K562 (cell line): Measurements from ENCODE around the gene POLRMT. TPM values are rescaled to one million over a fixed set of nuclear protein-coding genes. Genes with fewer than 3 reads are reported as not detected.

ENCODE experiments used
- EP400 ChIP-seq: fragments of 450-650 bp; IDR thresholded peaks from 2 replicates; pipeline ENCODE4 v1.6.1; 2017; ENCODE audit warnings: antibody characterized with exemption, mild to moderate bottlenecking, moderate library complexity
- FOXM1 ChIP-seq, 2 experiments: fragments of 450-650 bp in 1 of 2; sonication (generic) in 1 of 2; formaldehyde crosslinking in 1 of 2; IDR thresholded peaks; 2 replicates each; pipeline versions ENCODE4 v1.6.1 to v1.9.0; 2017 to 2022; ENCODE audit warnings: low read depth in 2 of 2, mild to moderate bottlenecking in 2 of 2, missing genetic modification reagents in 1 of 2, moderate library complexity in 1 of 2
- GABPB1 ChIP-seq: sonication (generic); formaldehyde crosslinking; IDR thresholded peaks from 2 replicates; pipeline ENCODE4 v1.8.0; 2022; ENCODE audit warnings: mild to moderate bottlenecking, missing genetic modification reagents
- MIER1 ChIP-seq: fragments of 450-650 bp; IDR thresholded peaks from 2 replicates; pipeline ENCODE4 v1.6.1; 2016; ENCODE audit warnings: antibody characterized with exemption, mild to moderate bottlenecking, low read depth
- PPARD ChIP-seq: fragments of 250-450 bp; sonication (Bioruptor Pico); IDR thresholded peaks from 2 replicates; pipeline ENCODE4 v1.8.0; 2022; ENCODE audit warnings: inconsistent platforms, mild to moderate bottlenecking, moderate library complexity
- RBM14 ChIP-seq: fragments of 200-400 bp; formaldehyde crosslinking; IDR thresholded peaks from 2 replicates; pipeline ENCODE4 v1.6.1; 2018; ENCODE audit warnings: low read depth, mild to moderate bottlenecking, low read length, moderate library complexity, borderline replicate concordance; ENCODE audit not compliant: insufficient read depth
- SMC3 ChIP-seq: conservative IDR thresholded peaks from 2 replicates; pipeline ENCODE4 v1.6.1; 2011; ENCODE audit warnings: low read depth, low read length, improper control_type of control experiment; ENCODE audit not compliant: insufficient read depth
- TRIM25 ChIP-seq: fragments of 450-650 bp; IDR thresholded peaks from 2 replicates; pipeline ENCODE4 v1.7.0; 2016; ENCODE audit warnings: borderline replicate concordance
- USF2 ChIP-seq: sonication (generic); formaldehyde crosslinking; IDR thresholded peaks from 2 replicates; pipeline ENCODE4 v1.5.0; 2020; ENCODE audit warnings: missing genetic modification reagents
- ZC3H4 ChIP-seq: sonication (generic); formaldehyde crosslinking; IDR thresholded peaks from 2 replicates; pipeline ENCODE4 v1.9.0; 2021; ENCODE audit warnings: missing genetic modification reagents, borderline replicate concordance
- polyA plus RNA-seq, 8 experiments: library from polyadenylated mRNA; depleted of rRNA in 4 of 8; stranded (reverse) in 5 of 8; unstranded in 3 of 8; fragments of >200 nt; fragmentation: Nextera tagmentation in 2 of 8; fragmentation: Illumina TruSeq in 1 of 8; extraction: Ambion mirVana in 2 of 8; extraction: Trizol in 1 of 8; gene quantifications; 2 replicates each; pipeline versions ENCODE4 v1.2.1 to v1.2.3, GENCODE V29; 2011 to 2014; ENCODE audit warnings: inconsistent platforms in 1 of 8, missing spikeins in 1 of 8
- total RNA-seq, 7 experiments: library from RNA; depleted of rRNA in 6 of 7; stranded (reverse); fragments of >200 nt in 6 of 7; fragmentation: Illumina TruSeq in 2 of 7; extraction: Trizol in 2 of 7; gene quantifications; 2 replicates each; pipeline versions ENCODE4 v1.2.1 to v1.2.3, GENCODE V29; 2011 to 2021; ENCODE audit warnings: low replicate concordance in 1 of 7
- TF ChIP-seq, protein P1 (sequence below): sonication (generic); formaldehyde crosslinking; IDR thresholded peaks from 2 replicates; pipeline ENCODE4 v1.8.0; 2022; ENCODE audit warnings: mild to moderate bottlenecking, missing genetic modification reagents, borderline replicate concordance
- TF ChIP-seq, protein P2 (sequence below): fragments of 250-450 bp; sonication (Bioruptor Pico); IDR thresholded peaks from 2 replicates; pipeline ENCODE4 v1.5.0; 2021; ENCODE audit warnings: mild to moderate bottlenecking, moderate library complexity
- TF ChIP-seq, protein P3 (sequence below): fragments of 450-650 bp; IDR thresholded peaks from 2 replicates; pipeline ENCODE4 v1.6.1; 2018; ENCODE audit not compliant: partially characterized antibody

The POLRMT gene
- total and polyA plus RNA-seq, 9 of the 15 experiments (the other 6 are each of a cell fraction or from before 2014, with no cell fraction given): 30.3 to 144 (median 68.0) TPM

GRCh38 chr19:591099-591958 lies 42.0 kb downstream of the POLRMT start (continued):
- peak; percentile 15; the same call in 1 of the 2 replicates for TF ChIP-seq USF2 (CRISPR knock-in tag)
- no peak for TF ChIP-seq SMC3
- TF ChIP-seq MIER1: peak; percentile 96
- TF ChIP-seq RBM14: no peak
- TF ChIP-seq GABPB1 (CRISPR knock-in tag): peak; percentile 58
- TF ChIP-seq, protein P1, sequence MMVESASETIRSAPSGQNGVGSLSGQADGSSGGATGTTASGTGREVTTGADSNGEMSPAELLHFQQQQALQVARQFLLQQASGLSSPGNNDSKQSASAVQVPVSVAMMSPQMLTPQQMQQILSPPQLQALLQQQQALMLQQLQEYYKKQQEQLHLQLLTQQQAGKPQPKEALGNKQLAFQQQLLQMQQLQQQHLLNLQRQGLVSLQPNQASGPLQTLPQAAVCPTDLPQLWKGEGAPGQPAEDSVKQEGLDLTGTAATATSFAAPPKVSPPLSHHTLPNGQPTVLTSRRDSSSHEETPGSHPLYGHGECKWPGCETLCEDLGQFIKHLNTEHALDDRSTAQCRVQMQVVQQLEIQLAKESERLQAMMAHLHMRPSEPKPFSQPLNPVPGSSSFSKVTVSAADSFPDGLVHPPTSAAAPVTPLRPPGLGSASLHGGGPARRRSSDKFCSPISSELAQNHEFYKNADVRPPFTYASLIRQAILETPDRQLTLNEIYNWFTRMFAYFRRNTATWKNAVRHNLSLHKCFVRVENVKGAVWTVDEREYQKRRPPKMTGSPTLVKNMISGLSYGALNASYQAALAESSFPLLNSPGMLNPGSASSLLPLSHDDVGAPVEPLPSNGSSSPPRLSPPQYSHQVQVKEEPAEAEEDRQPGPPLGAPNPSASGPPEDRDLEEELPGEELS (CRISPR knock-in tag): no peak
- TF ChIP-seq, protein P2, sequence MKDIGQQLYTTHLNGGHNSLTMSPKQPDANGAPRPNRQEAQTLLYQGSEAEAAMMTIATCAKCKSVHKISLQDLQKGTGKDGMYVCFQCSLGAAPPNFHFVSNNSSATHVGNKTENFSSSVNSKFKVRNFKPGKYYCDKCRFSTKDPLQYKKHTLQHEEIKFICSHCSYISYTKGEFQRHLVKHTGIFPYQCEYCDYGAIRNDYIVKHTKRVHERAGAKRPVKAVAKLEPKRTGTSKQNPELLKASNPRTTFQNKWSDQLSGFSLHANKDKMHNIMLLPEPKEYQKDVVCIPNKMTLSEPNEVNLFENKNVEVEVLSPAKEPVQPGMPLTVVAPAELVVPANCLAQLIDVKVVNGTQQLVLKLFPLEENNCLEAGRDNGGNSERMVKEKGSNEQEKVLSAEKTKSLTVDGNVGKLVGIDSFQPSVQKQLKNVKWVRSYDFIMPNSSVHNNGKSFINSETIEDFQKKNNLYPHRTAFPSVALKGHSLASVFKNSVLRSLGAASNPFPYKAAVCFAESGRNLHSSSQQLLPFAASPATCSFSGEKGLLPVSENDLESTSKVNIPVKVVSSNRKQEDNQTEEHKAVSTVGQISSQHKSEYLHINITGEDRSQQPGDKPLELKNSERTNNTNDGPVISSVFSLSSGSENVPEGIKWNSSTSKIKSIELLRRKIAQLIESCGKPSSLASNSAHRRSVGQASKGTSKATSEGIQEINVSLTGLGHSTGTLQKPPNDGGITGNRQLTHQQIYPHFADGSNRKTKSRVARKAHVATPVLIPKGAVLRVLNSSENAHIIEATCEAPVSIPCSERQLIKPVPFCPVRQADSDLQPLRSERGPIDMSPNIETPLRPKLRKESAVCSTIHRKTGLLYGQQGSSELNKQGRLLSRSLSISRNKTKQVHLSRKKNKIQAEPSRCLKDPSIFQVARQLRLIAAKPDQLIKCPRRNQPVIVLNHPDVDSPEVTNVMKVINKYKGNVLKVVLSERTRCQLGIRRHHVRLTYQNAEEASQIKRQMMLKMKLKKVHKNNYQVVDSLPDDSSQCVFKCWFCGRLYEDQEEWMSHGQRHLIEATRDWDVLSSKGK (CRISPR knock-in tag): no peak
- TF ChIP-seq EP400: no peak
- TF ChIP-seq, protein P3, sequence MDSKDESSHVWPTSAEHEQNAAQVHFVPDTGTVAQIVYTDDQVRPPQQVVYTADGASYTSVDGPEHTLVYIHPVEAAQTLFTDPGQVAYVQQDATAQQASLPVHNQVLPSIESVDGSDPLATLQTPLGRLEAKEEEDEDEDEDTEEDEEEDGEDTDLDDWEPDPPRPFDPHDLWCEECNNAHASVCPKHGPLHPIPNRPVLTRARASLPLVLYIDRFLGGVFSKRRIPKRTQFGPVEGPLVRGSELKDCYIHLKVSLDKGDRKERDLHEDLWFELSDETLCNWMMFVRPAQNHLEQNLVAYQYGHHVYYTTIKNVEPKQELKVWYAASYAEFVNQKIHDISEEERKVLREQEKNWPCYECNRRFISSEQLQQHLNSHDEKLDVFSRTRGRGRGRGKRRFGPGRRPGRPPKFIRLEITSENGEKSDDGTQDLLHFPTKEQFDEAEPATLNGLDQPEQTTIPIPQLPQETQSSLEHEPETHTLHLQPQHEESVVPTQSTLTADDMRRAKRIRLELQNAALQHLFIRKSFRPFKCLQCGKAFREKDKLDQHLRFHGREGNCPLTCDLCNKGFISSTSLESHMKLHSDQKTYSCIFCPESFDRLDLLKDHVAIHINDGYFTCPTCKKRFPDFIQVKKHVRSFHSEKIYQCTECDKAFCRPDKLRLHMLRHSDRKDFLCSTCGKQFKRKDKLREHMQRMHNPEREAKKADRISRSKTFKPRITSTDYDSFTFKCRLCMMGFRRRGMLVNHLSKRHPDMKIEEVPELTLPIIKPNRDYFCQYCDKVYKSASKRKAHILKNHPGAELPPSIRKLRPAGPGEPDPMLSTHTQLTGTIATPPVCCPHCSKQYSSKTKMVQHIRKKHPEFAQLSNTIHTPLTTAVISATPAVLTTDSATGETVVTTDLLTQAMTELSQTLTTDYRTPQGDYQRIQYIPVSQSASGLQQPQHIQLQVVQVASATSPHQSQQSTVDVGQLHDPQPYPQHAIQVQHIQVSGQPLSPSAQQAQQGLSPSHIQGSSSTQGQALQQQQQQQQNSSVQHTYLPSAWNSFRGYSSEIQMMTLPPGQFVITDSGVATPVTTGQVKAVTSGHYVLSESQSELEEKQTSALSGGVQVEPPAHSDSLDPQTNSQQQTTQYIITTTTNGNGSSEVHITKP: no peak
- TF ChIP-seq FOXM1 (IDR thresholded peaks at IDR 0.05; ENCODE audit: low read depth): no peak
- TF ChIP-seq FOXM1 (CRISPR knock-in tag; IDR thresholded peaks at IDR 0.05; ENCODE audit: low read depth): 0 out of 2 replicates have a peak, but pooled peaks have one; percentile 17
- no peak for TF ChIP-seq TRIM25
- no peak for TF ChIP-seq ZC3H4 (CRISPR knock-in tag)
- TF ChIP-seq PPARD (CRISPR knock-in tag): no peak
